IMR-90 (cell line): ENCODE measurements around the gene COX4I1. TPM values are rescaled to one million over a fixed set of nuclear protein-coding genes. Genes with fewer than 3 reads are reported as not detected.

Source experiments
- ATAC-seq: fragments of 200-7000 bp; cut with Tn5 transposase; 2 replicates; pipeline ENCODE4 v1.9.1; 2020; ENCODE audit warnings: low read depth, mild to moderate bottlenecking, moderate library complexity
- BruUV-seq: library from RNA; stranded (reverse); fragments of 400-500 nt; replicated peaks from 2 replicates; lab custom pipeline; 2021; lab: Mats Ljungman, UMichigan
- CTCF ChIA-PET: fragments of 300-600 bp; formaldehyde crosslinking; extraction: SDS; loops from one replicate; lab custom pipeline; 2021; ENCODE audit warnings: antibody characterized with exemption; lab: Yijun Ruan, JAX
- POLR2A ChIA-PET: fragments of 300-600 bp; sonication (Branson Sonifier 250); formaldehyde crosslinking; loops from one replicate; lab custom pipeline; 2022; ENCODE audit warnings: antibody characterized with exemption; ENCODE audit not compliant: unreplicated experiment; lab: Charles Lee
- DNase-seq: peaks from one replicate; pipeline ENCODE4 v3.0.0; 2013
- H2AFZ ChIP-seq: replicated peaks from 2 replicates; pipeline ENCODE3; 2013; ENCODE audit warnings: low read length, mild to moderate bottlenecking; ENCODE audit not compliant: poor library complexity
- H2AK5ac ChIP-seq: 2 replicates; pipeline ENCODE4 v1.6.1; 2013; ENCODE audit warnings: low read depth, low read length, inconsistent platforms
- H2AK9ac ChIP-seq: replicated peaks from 2 replicates; pipeline ENCODE3; 2013; ENCODE audit warnings: mild to moderate bottlenecking, low read depth, low read length, moderate library complexity; ENCODE audit not compliant: poor library complexity
- H2BK120ac ChIP-seq: 2 replicates; pipeline ENCODE4 v1.6.1; 2013; ENCODE audit warnings: low read depth, low read length, inconsistent platforms
- H2BK15ac ChIP-seq: 3 replicates; pipeline ENCODE4 v1.6.1; 2013; ENCODE audit warnings: low read depth, low read length, inconsistent platforms
- H2BK20ac ChIP-seq: 2 replicates; pipeline ENCODE4 v1.6.1; 2013; ENCODE audit warnings: low read depth, mild to moderate bottlenecking, inconsistent platforms, low read length, moderate library complexity
- H2BK5ac ChIP-seq: 2 replicates; pipeline ENCODE4 v1.6.1; 2013; ENCODE audit warnings: mild to moderate bottlenecking, low read depth, low read length, inconsistent platforms; ENCODE audit not compliant: poor library complexity, severe bottlenecking
- H3K14ac ChIP-seq: replicated peaks from 2 replicates; pipeline ENCODE4 v1.6.1; 2013; ENCODE audit warnings: low read depth, low read length, inconsistent platforms
- H3K18ac ChIP-seq: 2 replicates; pipeline ENCODE4 v1.6.1; 2013; ENCODE audit warnings: low read depth, low read length, control low read depth
- H3K23ac ChIP-seq: 2 replicates; pipeline ENCODE4 v1.6.1; 2013; ENCODE audit warnings: low read depth, low read length, inconsistent platforms
- H3K27ac ChIP-seq: 2 replicates; pipeline ENCODE4 v1.5.1; 2013; ENCODE audit warnings: mild to moderate bottlenecking, control low read depth, low read length; ENCODE audit not compliant: insufficient read depth
- H3K27me3 ChIP-seq: 2 replicates; pipeline ENCODE4 v1.6.1; 2013; ENCODE audit warnings: low read length; ENCODE audit not compliant: control insufficient read depth, insufficient read depth
- H3K36me3 ChIP-seq: 2 replicates; pipeline ENCODE4 v1.6.1; 2013; ENCODE audit warnings: low read length, mixed read lengths; ENCODE audit not compliant: control insufficient read depth, insufficient read depth
- H3K4ac ChIP-seq: 2 replicates; pipeline ENCODE4 v1.6.1; 2013; ENCODE audit warnings: low read depth, low read length, inconsistent platforms
- H3K4me1 ChIP-seq: 2 replicates; pipeline ENCODE4 v1.6.1; 2013; ENCODE audit warnings: low read length, mixed read lengths; ENCODE audit not compliant: control insufficient read depth, insufficient read depth
- H3K4me2 ChIP-seq: 2 replicates; pipeline ENCODE4 v1.6.1; 2013; ENCODE audit warnings: low read depth, mild to moderate bottlenecking, control low read depth, low read length, moderate library complexity
- H3K4me3 ChIP-seq: 2 replicates; pipeline ENCODE4 v1.5.1; 2013; ENCODE audit warnings: low read depth, mild to moderate bottlenecking, control low read depth, low read length, moderate library complexity; ENCODE audit not compliant: insufficient read depth
- H3K56ac ChIP-seq: 2 replicates; pipeline ENCODE4 v1.6.1; 2013; ENCODE audit warnings: low read length, inconsistent platforms; ENCODE audit not compliant: insufficient read depth; ENCODE audit errors: extremely low read depth
- H3K79me1 ChIP-seq, 2 experiments: 2 replicates each; pipeline ENCODE4 v1.6.1; 2013; ENCODE audit warnings: low read length in 2 of 2, inconsistent platforms in 1 of 2, low read depth in 1 of 2
- H3K9ac ChIP-seq: 2 replicates; pipeline ENCODE4 v1.6.1; 2013; ENCODE audit warnings: low read depth, low read length, control low read depth
- H3K9me1 ChIP-seq: 2 replicates; pipeline ENCODE4 v1.6.1; 2013; ENCODE audit warnings: low read length, inconsistent platforms; ENCODE audit not compliant: insufficient read depth
- H3K9me3 ChIP-seq: 2 replicates; pipeline ENCODE4 v1.6.1; 2013; ENCODE audit warnings: low read length; ENCODE audit not compliant: control insufficient read depth, insufficient read depth
- H4K20me1 ChIP-seq: 2 replicates; pipeline ENCODE4 v1.6.1; 2013; ENCODE audit warnings: low read length, inconsistent platforms; ENCODE audit not compliant: insufficient read depth
- H4K5ac ChIP-seq: 2 replicates; pipeline ENCODE4 v1.6.1; 2013; ENCODE audit warnings: mild to moderate bottlenecking, low read depth, low read length, control low read depth
- H4K8ac ChIP-seq, 2 experiments: 2 replicates each; pipeline ENCODE4 v1.6.1; 2013; ENCODE audit warnings: low read depth in 2 of 2, low read length in 2 of 2, control low read depth in 1 of 2, inconsistent platforms in 1 of 2
- H4K91ac ChIP-seq: 2 replicates; pipeline ENCODE4 v1.6.1; 2013; ENCODE audit warnings: low read depth, low read length, inconsistent platforms; ENCODE audit not compliant: insufficient read depth
- CEBPB ChIP-seq: IDR thresholded peaks from 2 replicates; pipeline ENCODE4 v1.6.1; 2012; ENCODE audit warnings: low read depth, low read length, improper control_type of control experiment
- MAFK ChIP-seq: IDR thresholded peaks from 2 replicates; pipeline ENCODE4 v1.6.1; 2012; ENCODE audit warnings: low read depth, low read length, improper control_type of control experiment
- MAZ ChIP-seq: IDR thresholded peaks from 2 replicates; pipeline ENCODE4 v1.6.1; 2012; ENCODE audit warnings: low read depth, mild to moderate bottlenecking, low read length, improper control_type of control experiment, moderate library complexity, borderline replicate concordance
- NFE2L2 ChIP-seq: fragments of 150-350 bp; IDR thresholded peaks from 2 replicates; pipeline ENCODE4 v1.6.1; 2016; ENCODE audit warnings: low read depth, mild to moderate bottlenecking, low read length
- POLR2A ChIP-seq: IDR thresholded peaks from 2 replicates; pipeline ENCODE4 v1.6.1; 2012; ENCODE audit warnings: mild to moderate bottlenecking, low read depth, low read length
- RAD21 ChIP-seq: IDR thresholded peaks from 2 replicates; pipeline ENCODE4 v1.6.1; 2012; ENCODE audit warnings: low read length, improper control_type of control experiment
- RCOR1 ChIP-seq: IDR thresholded peaks from 2 replicates; pipeline ENCODE4 v1.6.1; 2012; ENCODE audit warnings: mild to moderate bottlenecking, low read length, improper control_type of control experiment; ENCODE audit not compliant: insufficient replicate concordance
- SMC3 ChIP-seq: fragments of 150-350 bp; IDR thresholded peaks from 2 replicates; pipeline ENCODE4 v1.6.1; 2016; ENCODE audit warnings: low read depth, mild to moderate bottlenecking, antibody characterized with exemption, low read length, moderate library complexity
- USF2 ChIP-seq: fragments of 150-350 bp; IDR thresholded peaks from 2 replicates; pipeline ENCODE4 v1.6.1; 2017; ENCODE audit warnings: mild to moderate bottlenecking, antibody characterized with exemption, low read length, low read depth
- WGBS, 2 experiments: methylation state at CpG; one replicate each; pipeline versions ENCODE4 v1.1.5 to v1.1.7; 2013; ENCODE audit warnings: missing lambda C conversion rate in 2 of 2; ENCODE audit not compliant: insufficient read length in 1 of 2; ENCODE audit errors: extremely low coverage in 2 of 2; 5-methylcytosine and 5-hydroxymethylcytosine counted together
- dilution Hi-C: fragments of 300-500 bp; cut with HindIII; formaldehyde crosslinking; loops from one replicate; pipeline ENCODE4 v1.14.3; 2018; ENCODE audit warnings: low sequenced_read_pairs; ENCODE audit not compliant: unreplicated experiment
- in situ Hi-C: fragments of 300-500 bp; cut with MboI; formaldehyde crosslinking; loops from 3 replicates; pipeline ENCODE4 v1.14.3; 2019; ENCODE audit warnings: low sequenced_read_pairs, inconsistent platforms, mixed read lengths
- intact Hi-C: fragments of 100-400 bp; cut with micrococcal nuclease; formaldehyde crosslinking; loops from 2 replicates; pipeline ENCODE4 v1.10.0; 2022
- polyA plus RNA-seq, 3 experiments: library from polyadenylated mRNA; depleted of rRNA; stranded (reverse); fragments of >200 nt; gene quantifications; 2 replicates each; pipeline ENCODE4 v1.2.3, GENCODE V29; 2012; ENCODE audit warnings: low replicate concordance in 1 of 3
- total RNA-seq: library from RNA; depleted of rRNA; stranded (reverse); fragments of >200 nt; gene quantifications from 2 replicates; pipeline ENCODE4 v1.2.3, GENCODE V29; 2012

The COX4I1 gene
- total and polyA plus RNA-seq, 2 of the 4 experiments (the other 2 are of a cell fraction), result 397 to 700 TPM

- no peak overlapping the region for H2BK20ac ChIP-seq
- H2AK5ac ChIP-seq, result peak overlapping the region; percentile 86
- peak overlapping the region; percentile 97 for H3K23ac ChIP-seq
- peaks cover 13% of the 10 kb centered on the region; the same call in 1 of the 2 replicates for H3K9me1 ChIP-seq
- H3K56ac ChIP-seq, result peak overlapping the region; percentile 87
- H3K9me3 ChIP-seq, result no peaks in the 10 kb centered on the region
- H3K4me2 ChIP-seq, result peak overlapping the region; percentile 100
- peak overlapping the region; percentile 44 for H2BK5ac ChIP-seq
- DNase-seq, result peak; percentile 6
- peak overlapping the region; percentile 94 for H3K4me3 ChIP-seq
- H3K36me3 ChIP-seq, result peaks cover 38% of the 10 kb centered on the region
- POLR2A ChIA-PET, result no interaction called here
- peaks cover 73% of the 10 kb centered on the region for H4K20me1 ChIP-seq
- TF ChIP-seq SMC3 (no peak), NFE2L2 (no peak), MAFK (no peak), RAD21 (no peak), CEBPB (no peak), MAZ (no peak), RCOR1 (no peak), POLR2A (no peak), USF2 (no peak)
- intact Hi-C loops (loop anchor here (5.0 kb wide), 2 partner anchors 46 to 121 kb away; partner anchors contain the start of gene C16orf74), dilution Hi-C loops (no loop called here), in situ Hi-C loops (no loop called here)
- H4K8ac ChIP-seq, result peak overlapping the region in 1 of 2 experiments; percentile 84; a peak in 1 of 4 replicates
- H3K27ac ChIP-seq, result peak overlapping the region; percentile 66
- peak overlapping the region; percentile 83 for H3K14ac ChIP-seq
- no peaks in the 10 kb centered on the region for H3K27me3 ChIP-seq
- H2AFZ ChIP-seq, result peak overlapping the region; percentile 95
- no peak overlapping the region for H4K91ac ChIP-seq
- H2BK15ac ChIP-seq, result no peak overlapping the region
- no TSS peak for BruUV-seq
- H3K18ac ChIP-seq, result no peak overlapping the region
- H3K79me1 ChIP-seq, result peaks cover 52 to 74% of the 10 kb centered on the region in 2 experiments
- peak overlapping the region; percentile 73 for H3K9ac ChIP-seq
- CTCF ChIA-PET, result no interaction called here
- WGBS, 2 experiments, result 7% methylated on average over 11 of the region's 17 CpGs; no CpG with 5 or more reads in 1 of the 2 experiments
- ATAC-seq, result no peak
- H4K5ac ChIP-seq, result peak overlapping the region; percentile 19; the same call in 1 of the 2 replicates
- peaks cover 2% of the 10 kb centered on the region; the same call in 1 of the 2 replicates for H3K4me1 ChIP-seq
- peak overlapping the region; percentile 39; the same call in 1 of the 2 replicates for H2BK120ac ChIP-seq
- H2AK9ac ChIP-seq, result peak overlapping the region; percentile 94
- H3K4ac ChIP-seq, result peak overlapping the region; percentile 76
Measured at GRCh38 chr16:85798283-85798776, 1.2 kb upstream of the COX4I1 start.
